Skeletal muscle tissue (tissue), 4 donors: ENCODE results near the gene CLASP1. TPM values are rescaled to one million over a fixed set of nuclear protein-coding genes. Genes with fewer than 3 reads are reported as not detected.
"Not testable (repeated sequence)": the region's sequence is repeated elsewhere in the genome, so short reads cannot be mapped to it uniquely, and the experiment has no call there.

Experiments
- H3K27ac ChIP-seq: one replicate; pipeline ENCODE4 v1.7.0; 2013; ENCODE audit warnings: mild to moderate bottlenecking, low read depth, low read length, inconsistent platforms
- H3K27me3 ChIP-seq, 3 donors: one replicate each; pipeline ENCODE4 v1.7.0; 2013; ENCODE audit warnings: low read length in 3 of 3; ENCODE audit not compliant: control insufficient read depth in 3 of 3, insufficient read depth in 3 of 3
- H3K36me3 ChIP-seq, 3 donors: one replicate each; pipeline ENCODE4 v1.7.0; 2013; ENCODE audit warnings: low read length in 3 of 3; ENCODE audit not compliant: control insufficient read depth in 3 of 3, insufficient read depth in 3 of 3
- H3K4me1 ChIP-seq, 3 donors: one replicate each; pipeline ENCODE4 v1.7.0; 2013; ENCODE audit warnings: low read length in 3 of 3, mild to moderate bottlenecking in 3 of 3; ENCODE audit not compliant: control insufficient read depth in 3 of 3, insufficient read depth in 3 of 3
- H3K4me3 ChIP-seq, 3 donors: one replicate each; pipeline ENCODE4 v1.7.0; 2013; ENCODE audit warnings: low read length in 3 of 3
- H3K9ac ChIP-seq, 3 donors: one replicate each; pipeline ENCODE4 v1.7.0; 2013; ENCODE audit warnings: low read length in 3 of 3, mild to moderate bottlenecking in 3 of 3, moderate library complexity in 2 of 3, low read depth in 1 of 3
- H3K9me3 ChIP-seq, 3 donors: one replicate each; pipeline ENCODE4 v1.7.0; 2013; ENCODE audit warnings: low read length in 3 of 3; ENCODE audit not compliant: control insufficient read depth in 3 of 3
- total RNA-seq: library from RNA; depleted of rRNA; stranded (reverse); fragments of >200 nt; gene quantifications from one replicate; pipeline ENCODE4 v1.2.3, GENCODE V29; 2014
- donor health status: Osteomylitis.

Gene CLASP1
- total RNA-seq, 1 donor from 2014 or later = 74.1 TPM

- H3K9me3 ChIP-seq = peaks cover 5 to 8% (median 7%) of the 10 kb centered on the region in 3 donors
- H3K36me3 ChIP-seq = no peaks in the 10 kb centered on the region
- no peak overlapping the region for H3K27ac ChIP-seq
- H3K27me3 ChIP-seq = no peaks in the 10 kb centered on the region
- H3K4me3 ChIP-seq = no peak overlapping the region
- peaks cover 0 to 4% (median 3%) of the 10 kb centered on the region in 3 donors for H3K4me1 ChIP-seq
- no peak overlapping the region for H3K9ac ChIP-seq
Observed at GRCh38 chr2:121686902-121687301, 37.6 kb upstream of the CLASP1 start.

GRCh38 chr2:121686218-121686617 is 37.0 kb upstream of the CLASP1 start:
- Histone ChIP-seq H3K4me3 (no peak overlapping the region), H3K27ac (no peak overlapping the region), H3K27me3 (no peaks in the 10 kb centered on the region), H3K9ac (peak overlapping the region in 1 of 3 donors; percentile 25), H3K36me3 (no peaks in the 10 kb centered on the region), H3K9me3 (peaks cover 5 to 9% (median 8%) of the 10 kb centered on the region in 3 donors), H3K4me1 (peaks cover 0 to 4% (median 3%) of the 10 kb centered on the region in 3 donors)

- Histone ChIP-seq H3K36me3 (no peaks in the 10 kb centered on the region), H3K27ac (no peak overlapping the region), H3K9me3 (peaks cover 5 to 9% (median 8%) of the 10 kb centered on the region in 3 donors), H3K27me3 (no peaks in the 10 kb centered on the region), H3K9ac (no peak overlapping the region), H3K4me1 (no peaks in the 10 kb centered on the region), H3K4me3 (no peak overlapping the region)
Observed at GRCh38 chr2:121682396-121683298, 33.4 kb upstream of the CLASP1 start.

DNA sequence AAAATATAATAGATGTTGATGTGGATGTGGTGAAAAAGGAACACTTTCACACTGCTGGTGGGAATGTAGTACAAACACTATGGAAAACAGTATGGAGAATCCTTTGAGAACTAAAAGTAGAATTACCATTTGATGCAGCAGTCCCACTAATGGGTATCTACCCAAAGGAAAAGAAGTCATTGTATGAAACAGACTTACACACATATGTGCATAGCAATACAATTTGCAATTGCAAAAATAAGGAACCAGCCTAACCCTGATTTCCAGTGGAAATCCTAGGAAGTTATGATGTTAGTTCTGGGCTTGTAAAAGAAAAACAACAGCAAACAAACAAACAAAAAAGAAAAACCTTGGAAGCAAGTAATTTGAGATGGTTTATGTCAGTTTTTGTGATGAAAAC is 28.6 kb upstream of the CLASP1 start:
- Histone ChIP-seq H3K9me3 (peaks cover 5 to 7% (median 5%) of the 10 kb centered on the region in 3 donors), H3K4me1 (no peaks in the 10 kb centered on the region), H3K36me3 (no peaks in the 10 kb centered on the region)

DNA sequence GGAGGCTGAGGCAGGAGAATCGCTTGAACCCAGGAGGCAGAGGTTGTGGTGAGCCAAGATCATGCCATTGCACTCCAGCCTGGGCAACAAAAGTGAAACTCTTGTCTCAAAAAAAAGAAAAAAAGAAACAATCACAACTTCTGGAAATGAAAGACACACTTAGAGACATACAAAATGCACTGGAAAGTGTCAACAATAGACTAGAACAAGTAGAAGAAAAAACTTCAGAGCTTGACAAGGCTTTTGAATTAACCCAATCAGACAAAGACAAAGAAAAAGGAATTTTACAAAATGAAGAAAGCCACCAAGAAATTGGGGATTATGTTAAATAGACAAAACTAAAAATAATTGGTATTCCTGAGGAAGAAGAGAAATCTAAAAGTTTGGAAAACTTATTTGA is 22.4 kb upstream of the CLASP1 start:
- not testable (repeated sequence) for H3K36me3 ChIP-seq, H3K27ac ChIP-seq, H3K27me3 ChIP-seq, H3K4me1 ChIP-seq, H3K9me3 ChIP-seq, H3K9ac ChIP-seq, H3K4me3 ChIP-seq

More for the DNA sequence above, 28.6 kb upstream of the CLASP1 start:
- Histone ChIP-seq H3K27me3 (no peaks in the 10 kb centered on the region), H3K4me3 (no peak overlapping the region), H3K9ac (no peak overlapping the region), H3K27ac (no peak overlapping the region)

- Histone ChIP-seq H3K4me1 (peaks cover 0 to 15% (median 6%) of the 10 kb centered on the region in 3 donors), H3K36me3 (no peaks in the 10 kb centered on the region), H3K4me3 (no peak overlapping the region), H3K27ac (no peak overlapping the region), H3K27me3 (no peaks in the 10 kb centered on the region), H3K9ac (no peak overlapping the region), H3K9me3 (no peaks in the 10 kb centered on the region)
Observed at GRCh38 chr2:121670181-121670580, 20.9 kb upstream of the CLASP1 start.

- no peak overlapping the region for H3K9ac ChIP-seq
- no peaks in the 10 kb centered on the region for H3K9me3 ChIP-seq
- peaks cover 12 to 27% (median 22%) of the 10 kb centered on the region in 3 donors for H3K4me1 ChIP-seq
- H3K27me3 ChIP-seq = no peaks in the 10 kb centered on the region
- H3K36me3 ChIP-seq = no peaks in the 10 kb centered on the region
- no peak overlapping the region for H3K4me3 ChIP-seq
- H3K27ac ChIP-seq = no peak overlapping the region
Observed at GRCh38 chr2:121667618-121668017, 18.4 kb upstream of the CLASP1 start.

DNA sequence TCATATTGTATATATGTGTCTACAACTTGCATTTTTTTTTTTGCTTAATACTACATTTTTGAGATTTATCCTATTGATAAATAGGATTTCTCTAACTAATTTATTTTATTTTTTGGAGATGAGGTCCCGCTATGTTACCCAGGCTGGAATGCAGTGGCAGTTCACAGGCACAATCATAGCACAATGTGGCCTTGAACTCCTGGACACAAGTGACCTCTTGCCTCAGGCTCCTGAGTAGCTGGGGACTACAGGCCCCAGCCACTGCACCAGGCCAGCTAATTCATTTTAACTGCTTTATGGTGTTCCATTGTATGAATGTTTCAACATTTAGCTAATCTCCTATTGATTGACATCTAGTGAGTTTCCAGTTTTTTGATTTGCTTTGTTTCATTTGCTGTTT is 16.8 kb upstream of the CLASP1 start:
- Histone ChIP-seq H3K36me3 (no peaks in the 10 kb centered on the region), H3K9me3 (no peaks in the 10 kb centered on the region), H3K27me3 (no peaks in the 10 kb centered on the region), H3K9ac (peak overlapping the region in 1 of 3 donors; percentile 55), H3K27ac (peak overlapping the region; percentile 49), H3K4me1 (peaks cover 12 to 27% (median 22%) of the 10 kb centered on the region in 3 donors), H3K4me3 (no peak overlapping the region)

- Histone ChIP-seq H3K27ac (peak overlapping the region; percentile 49), H3K27me3 (no peaks in the 10 kb centered on the region), H3K4me3 (no peak overlapping the region), H3K36me3 (no peaks in the 10 kb centered on the region), H3K9ac (peak overlapping the region in 1 of 3 donors; percentile 55), H3K9me3 (no peaks in the 10 kb centered on the region), H3K4me1 (peaks cover 12 to 27% (median 22%) of the 10 kb centered on the region in 3 donors)
Observed at GRCh38 chr2:121665504-121665903, 16.2 kb upstream of the CLASP1 start.

DNA sequence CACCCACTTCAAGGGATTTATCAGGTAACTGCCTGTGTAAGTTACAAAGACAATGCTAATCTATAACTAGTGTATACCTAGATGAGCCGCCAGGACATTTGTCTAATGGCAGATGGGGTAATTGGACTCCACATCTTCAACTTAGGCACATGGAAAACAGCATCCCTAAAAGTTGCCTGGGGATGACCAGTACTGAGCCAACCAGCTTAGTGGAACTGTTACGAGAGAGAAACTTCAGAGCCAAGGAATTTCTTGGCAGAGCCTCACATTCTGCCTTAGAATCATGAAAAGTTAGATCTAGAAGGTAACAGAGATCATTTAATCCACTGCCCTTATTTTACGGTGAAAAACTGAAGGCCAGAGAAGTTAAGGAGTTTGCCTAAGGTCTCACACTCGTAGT is 15.5 kb upstream of the CLASP1 start:
- peak overlapping the region in 1 of 3 donors; percentile 15 for H3K9ac ChIP-seq
- H3K4me3 ChIP-seq = peak overlapping the region in 1 of 3 donors; percentile 9
- no peaks in the 10 kb centered on the region for H3K27me3 ChIP-seq
- H3K9me3 ChIP-seq = no peaks in the 10 kb centered on the region
- H3K4me1 ChIP-seq = peaks cover 12 to 27% (median 22%) of the 10 kb centered on the region in 3 donors
- H3K36me3 ChIP-seq = no peaks in the 10 kb centered on the region
- peak overlapping the region; percentile 3 for H3K27ac ChIP-seq
